NB4 (cell line): ENCODE data around the gene DSEL.

Source experiments
- DNase-seq: peaks from one replicate; pipeline ENCODE4 v3.0.0; 2010; ENCODE audit warnings: low read depth
- H3K4me3 ChIP-seq: one replicate; pipeline ENCODE4 v1.5.1; 2011; ENCODE audit warnings: mild to moderate bottlenecking, low read depth, low read length, moderate library complexity
- MYC ChIP-seq: IDR thresholded peaks from 2 replicates; pipeline ENCODE4 v1.6.1; 2011; ENCODE audit warnings: low read depth, low read length
- POLR2A ChIP-seq: IDR thresholded peaks from 2 replicates; pipeline ENCODE4 v1.6.1; 2011; ENCODE audit warnings: mild to moderate bottlenecking; ENCODE audit not compliant: insufficient read length; ENCODE audit errors: extremely low read depth
- TF ChIP-seq, protein P1 (sequence below): IDR thresholded peaks from 2 replicates; pipeline ENCODE4 v1.6.1; 2011; ENCODE audit warnings: low read depth, low read length
- TF ChIP-seq, protein P2 (sequence below): IDR thresholded peaks from one replicate; pipeline ENCODE4 v1.5.1; 2012; ENCODE audit warnings: low read depth, low read length

Gene DSEL

DNA sequence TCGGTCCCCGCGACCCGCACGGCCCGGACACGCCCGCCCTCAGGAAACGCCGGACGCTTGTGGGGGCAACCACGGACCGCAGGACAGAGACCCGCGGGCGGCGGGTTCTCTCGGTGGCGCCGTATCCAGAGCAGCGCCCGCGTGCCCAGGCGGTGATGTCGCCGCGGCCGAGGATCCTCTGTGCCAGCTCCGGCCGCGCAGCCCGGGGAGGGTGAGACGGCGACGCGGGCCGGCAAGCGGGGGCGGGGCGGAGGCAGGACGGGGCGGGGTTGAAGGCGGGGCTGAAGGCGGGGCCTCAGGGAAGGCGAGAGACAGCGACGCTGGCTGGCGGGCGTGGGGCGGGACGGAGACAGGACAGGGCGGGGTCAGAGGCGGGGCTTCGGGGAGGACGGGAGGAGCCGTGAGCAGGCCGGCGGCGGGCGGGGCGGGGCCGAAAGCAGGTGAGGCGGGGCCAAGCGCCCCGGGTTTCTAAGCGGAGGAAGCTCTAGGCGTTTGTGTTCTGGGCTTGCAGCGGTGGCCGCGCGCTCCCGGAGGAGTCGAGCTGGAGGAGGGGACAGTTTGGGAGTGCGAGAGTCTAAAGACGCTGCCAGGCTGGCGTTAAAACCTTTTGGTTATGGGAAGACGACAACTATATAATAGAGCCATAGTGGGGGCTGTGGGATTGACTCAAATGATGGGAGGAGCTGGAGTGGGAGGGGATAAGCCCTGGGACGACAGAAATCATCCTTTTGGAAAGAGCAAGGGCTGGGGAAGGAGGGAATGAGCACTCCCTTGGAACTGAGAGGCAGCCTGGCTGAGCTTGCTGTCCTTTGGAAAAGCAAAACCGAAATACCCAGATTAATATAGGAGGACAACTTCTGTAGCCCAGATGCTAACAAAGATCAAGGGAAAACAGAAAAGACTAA, at the start of gene DSEL:
Gene DSEL (minus strand): TSS at position 182 of the 905 bp plus-strand sequence. CDS start 2,112 bp downstream, outside the sequence.
- H3K4me3 ChIP-seq: peak within 1 kb of the TSS; percentile 11
- TF ChIP-seq, protein P1, sequence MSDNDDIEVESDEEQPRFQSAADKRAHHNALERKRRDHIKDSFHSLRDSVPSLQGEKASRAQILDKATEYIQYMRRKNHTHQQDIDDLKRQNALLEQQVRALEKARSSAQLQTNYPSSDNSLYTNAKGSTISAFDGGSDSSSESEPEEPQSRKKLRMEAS: no peak
- TF ChIP-seq POLR2A: no peak
- TF ChIP-seq, protein P2, sequence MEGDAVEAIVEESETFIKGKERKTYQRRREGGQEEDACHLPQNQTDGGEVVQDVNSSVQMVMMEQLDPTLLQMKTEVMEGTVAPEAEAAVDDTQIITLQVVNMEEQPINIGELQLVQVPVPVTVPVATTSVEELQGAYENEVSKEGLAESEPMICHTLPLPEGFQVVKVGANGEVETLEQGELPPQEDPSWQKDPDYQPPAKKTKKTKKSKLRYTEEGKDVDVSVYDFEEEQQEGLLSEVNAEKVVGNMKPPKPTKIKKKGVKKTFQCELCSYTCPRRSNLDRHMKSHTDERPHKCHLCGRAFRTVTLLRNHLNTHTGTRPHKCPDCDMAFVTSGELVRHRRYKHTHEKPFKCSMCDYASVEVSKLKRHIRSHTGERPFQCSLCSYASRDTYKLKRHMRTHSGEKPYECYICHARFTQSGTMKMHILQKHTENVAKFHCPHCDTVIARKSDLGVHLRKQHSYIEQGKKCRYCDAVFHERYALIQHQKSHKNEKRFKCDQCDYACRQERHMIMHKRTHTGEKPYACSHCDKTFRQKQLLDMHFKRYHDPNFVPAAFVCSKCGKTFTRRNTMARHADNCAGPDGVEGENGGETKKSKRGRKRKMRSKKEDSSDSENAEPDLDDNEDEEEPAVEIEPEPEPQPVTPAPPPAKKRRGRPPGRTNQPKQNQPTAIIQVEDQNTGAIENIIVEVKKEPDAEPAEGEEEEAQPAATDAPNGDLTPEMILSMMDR: no peak
- TF ChIP-seq MYC: no peak
- DNase-seq: peak; percentile 84

- no peak for DNase-seq
- TF ChIP-seq, protein P1: no peak
- TF ChIP-seq POLR2A (no peak), MYC (no peak)
- TF ChIP-seq, protein P2: no peak
- no peak overlapping the region for H3K4me3 ChIP-seq
Measured at GRCh38 chr18:67553437-67553836, 36.9 kb upstream of the DSEL start.

DNA sequence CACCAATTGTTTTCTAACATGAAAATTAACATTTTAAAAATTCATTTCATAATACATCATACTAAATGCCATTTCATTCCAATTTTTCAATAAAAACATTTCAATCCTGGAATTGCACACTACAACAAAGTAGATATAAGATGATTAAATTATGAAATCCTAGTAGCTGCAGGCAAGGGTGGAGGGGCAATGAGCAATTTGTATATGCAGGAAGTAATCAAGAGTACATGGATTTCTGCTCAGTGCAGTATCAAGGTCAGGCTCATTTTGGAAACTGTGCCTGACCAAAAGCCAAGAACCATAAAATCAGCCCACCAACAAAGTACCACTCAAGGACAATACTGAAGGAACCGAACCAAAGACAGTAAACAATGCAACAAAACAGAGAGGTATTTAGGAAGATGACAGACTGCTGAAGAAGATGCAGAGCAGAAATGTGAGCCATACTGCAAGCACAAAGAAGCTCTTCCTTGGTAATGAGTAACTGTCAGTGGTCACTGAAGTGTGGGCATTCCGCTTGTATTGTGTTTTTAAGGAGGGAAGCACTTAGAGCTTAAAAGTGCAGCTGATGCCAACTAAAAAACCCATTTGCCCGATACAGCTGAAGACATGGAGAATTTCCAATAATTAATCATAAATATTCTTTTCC, 34.5 kb upstream of the DSEL start:
- TF ChIP-seq POLR2A: no peak
- TF ChIP-seq, protein P2: no peak
- no peak for TF ChIP-seq MYC
- TF ChIP-seq, protein P1: no peak
- no peak overlapping the region for H3K4me3 ChIP-seq
- no peak for DNase-seq

- DNase-seq: no peak
- TF ChIP-seq, protein P2: no peak
Measured at GRCh38 chr18:67549946-67550345, 33.4 kb upstream of the DSEL start.

GRCh38 chr18:67545681-67546080, 29.2 kb upstream of the DSEL start:
- no peak for DNase-seq
- no peak overlapping the region for H3K4me3 ChIP-seq
- TF ChIP-seq MYC (no peak), POLR2A (no peak)
- TF ChIP-seq, protein P1: no peak
- TF ChIP-seq, protein P2: no peak

More at GRCh38 chr18:67549946-67550345, 33.4 kb upstream of the DSEL start:
- H3K4me3 ChIP-seq: no peak overlapping the region
